ENCODE results near the gene TMEM38B. TPM values are rescaled to one million over a fixed set of nuclear protein-coding genes. Genes with fewer than 3 reads are reported as not detected.

Gene TMEM38B
- total RNA-seq, 1 donor from 2014 or later, result 9.3 TPM

GRCh38 chr9:105662184-105663104 lies 31.9 kb upstream of the TMEM38B start, which contains the start of gene TAL2:
Gene TAL2 (plus strand): TSS chr9:105662457. CDS start chr9:105662497, 40 bp downstream.
- Mint-ChIP-seq H3K27ac (ENCODE audit: unreplicated experiment) (no peak within 1 kb of the TSS), H3K9me3 (ENCODE audit: unreplicated experiment) (peaks cover 1% of the 10 kb centered on the region), H3K36me3 (ENCODE audit: low read depth, unreplicated experiment) (no peaks in the 10 kb centered on the region), H3K4me3 (ENCODE audit: unreplicated experiment) (no peak within 1 kb of the TSS), H3K4me1 (ENCODE audit: low read depth, unreplicated experiment) (no peaks in the 10 kb centered on the region), H3K27me3 (ENCODE audit: low read depth, unreplicated experiment) (peaks cover 13% of the 10 kb centered on the region)
- Histone ChIP-seq H3K9ac (ENCODE audit: low read length) (no peak within 1 kb of the TSS), H2AFZ (ENCODE audit: low read depth, low read length) (no peak within 1 kb of the TSS), H3K4me1 (ENCODE audit: insufficient read depth, low read length) (no peaks in the 10 kb centered on the region), H3K9me3 (ENCODE audit: insufficient read depth, low read depth, low read length) (no peaks in the 10 kb centered on the region), H3K27ac (ENCODE audit: low read depth, low read length) (no peak within 1 kb of the TSS), H3K4me3 (ENCODE audit: insufficient read depth, low read depth, low read length) (no peak within 1 kb of the TSS), H3K27me3 (ENCODE audit: insufficient read depth, low read length) (no peaks in the 10 kb centered on the region), H3K79me2 (ENCODE audit: insufficient read depth, low read length) (no peaks in the 10 kb centered on the region), H3K4me2 (ENCODE audit: low read length) (no peak within 1 kb of the TSS), H4K20me1 (ENCODE audit: insufficient read depth, low read length) (no peaks in the 10 kb centered on the region), H3K36me3 (ENCODE audit: insufficient read depth, low read length) (no peaks in the 10 kb centered on the region)
- FAIRE-seq, result no peak
- DNase-seq (ENCODE audit: low read depth), result no peak
- TF ChIP-seq CTCF (IDR thresholded peaks at IDR 0.05; ENCODE audit: insufficient read depth, low read depth, low read length), result no peak
- TF ChIP-seq EZH2 (IDR thresholded peaks at IDR 0.05; ENCODE audit: insufficient read depth, low read length), result no peak

GRCh38 chr9:105663914-105664313 lies 30.4 kb upstream of the TMEM38B start:
- no peak overlapping the region for H3K4me3 ChIP-seq (ENCODE audit: insufficient read depth, low read depth, low read length)
- no peak overlapping the region for H2AFZ ChIP-seq (ENCODE audit: low read depth, low read length)
- DNase-seq (ENCODE audit: low read depth) (no peak), FAIRE-seq (no peak)
- no peaks in the 10 kb centered on the region for H3K36me3 ChIP-seq (ENCODE audit: insufficient read depth, low read length)
- no peaks in the 10 kb centered on the region for H3K79me2 ChIP-seq (ENCODE audit: insufficient read depth, low read length)
- Mint-ChIP-seq H3K9me3 (ENCODE audit: unreplicated experiment) (peaks cover 1% of the 10 kb centered on the region), H3K4me3 (ENCODE audit: unreplicated experiment) (no peak overlapping the region), H3K27me3 (ENCODE audit: low read depth, unreplicated experiment) (peaks cover 4% of the 10 kb centered on the region), H3K36me3 (ENCODE audit: low read depth, unreplicated experiment) (no peaks in the 10 kb centered on the region), H3K27ac (ENCODE audit: unreplicated experiment) (no peak overlapping the region), H3K4me1 (ENCODE audit: low read depth, unreplicated experiment) (no peaks in the 10 kb centered on the region)
- H3K9ac ChIP-seq (ENCODE audit: low read length), result no peak overlapping the region
- no peaks in the 10 kb centered on the region for H3K4me1 ChIP-seq (ENCODE audit: insufficient read depth, low read length)
- H4K20me1 ChIP-seq (ENCODE audit: insufficient read depth, low read length), result no peaks in the 10 kb centered on the region
- no peak overlapping the region for H3K27ac ChIP-seq (ENCODE audit: low read depth, low read length)
- no peak for TF ChIP-seq CTCF (IDR thresholded peaks at IDR 0.05; ENCODE audit: insufficient read depth, low read depth, low read length)
- TF ChIP-seq EZH2 (IDR thresholded peaks at IDR 0.05; ENCODE audit: insufficient read depth, low read length), result no peak
- H3K4me2 ChIP-seq (ENCODE audit: low read length), result no peak overlapping the region
- no peaks in the 10 kb centered on the region for H3K27me3 ChIP-seq (ENCODE audit: insufficient read depth, low read length)
- H3K9me3 ChIP-seq (ENCODE audit: insufficient read depth, low read depth, low read length), result no peaks in the 10 kb centered on the region

- Histone ChIP-seq H3K4me1 (ENCODE audit: insufficient read depth, low read length) (no peaks in the 10 kb centered on the region), H3K79me2 (ENCODE audit: insufficient read depth, low read length) (no peaks in the 10 kb centered on the region), H4K20me1 (ENCODE audit: insufficient read depth, low read length) (no peaks in the 10 kb centered on the region), H3K27ac (ENCODE audit: low read depth, low read length) (no peak overlapping the region), H3K4me3 (ENCODE audit: insufficient read depth, low read depth, low read length) (no peak overlapping the region), H3K36me3 (ENCODE audit: insufficient read depth, low read length) (no peaks in the 10 kb centered on the region), H3K9ac (ENCODE audit: low read length) (no peak overlapping the region), H2AFZ (ENCODE audit: low read depth, low read length) (no peak overlapping the region), H3K4me2 (ENCODE audit: low read length) (no peak overlapping the region), H3K27me3 (ENCODE audit: insufficient read depth, low read length) (peaks cover 2% of the 10 kb centered on the region), H3K9me3 (ENCODE audit: insufficient read depth, low read depth, low read length) (no peaks in the 10 kb centered on the region)
- Mint-ChIP-seq H3K27me3 (ENCODE audit: low read depth, unreplicated experiment) (no peaks in the 10 kb centered on the region), H3K9me3 (ENCODE audit: unreplicated experiment) (no peaks in the 10 kb centered on the region), H3K27ac (ENCODE audit: unreplicated experiment) (no peak overlapping the region), H3K36me3 (ENCODE audit: low read depth, unreplicated experiment) (no peaks in the 10 kb centered on the region), H3K4me3 (ENCODE audit: unreplicated experiment) (no peak overlapping the region), H3K4me1 (ENCODE audit: low read depth, unreplicated experiment) (no peaks in the 10 kb centered on the region)
- FAIRE-seq (no peak), DNase-seq (ENCODE audit: low read depth) (no peak)
- TF ChIP-seq CTCF (IDR thresholded peaks at IDR 0.05; ENCODE audit: insufficient read depth, low read depth, low read length) (no peak), EZH2 (IDR thresholded peaks at IDR 0.05; ENCODE audit: insufficient read depth, low read length) (no peak)
Observed at GRCh38 chr9:105667867-105668266, 26.5 kb upstream of the TMEM38B start.
